Placental epithelial cell (primary cell): ENCODE results near the gene LYST. TPM values are rescaled to one million over a fixed set of nuclear protein-coding genes. Genes with fewer than 3 reads are reported as not detected.
A peak's percentile ranks its signal among the peaks of the same experiment; 100 is the strongest.

Source experiments
- small RNA-seq: library from RNA; depleted of rRNA; stranded (forward); fragments of <200 nt; gene quantifications from one replicate; pipeline ENCODE3, GENCODE V24; 2012
- total RNA-seq: library from RNA; depleted of rRNA; stranded (reverse); fragments of >200 nt; gene quantifications from 2 replicates; pipeline ENCODE4 v1.2.3, GENCODE V29; 2012

The LYST gene
- total RNA-seq: 19.0 and 31.8 TPM in 2 replicates

GRCh38 chr1:235866205-235866912 lies at the start of gene LYST:
LYST (minus strand) TSS chr1:235866906; CDS start chr1:235830417, 36,489 bp downstream.

GRCh38 chr1:235649368-235650163 lies 217.1 kb downstream of the LYST start, which contains the start of gene GNG4:
GNG4 (minus strand) TSS chr1:235649784; CDS start chr1:235583838, 65,946 bp downstream.

Small RNAs within 50 kb of the gene (small RNA-seq; reads per million reads assigned to genes)
- gene MIR1537: 0.40 reads per million, percentile 18 among the genes with 10 or more reads in this experiment
- not detected for gene RNU6-968P

Other genes with a start within 250 kb of the LYST start
- 1.2 and 2.4 TPM in 2 replicates for gene GNG4, start 217.1 kb downstream of the LYST start, total RNA-seq
- gene NID1, start 198.2 kb upstream of the LYST start, total RNA-seq: 3.1 and 8.7 TPM in 2 replicates